T-helper 1 cell treated with Interleukin-12 subunit alpha and Interleukin-12 subunit beta and Interleukin-4 antibody, amounts not matched to agents 30 ng/mL and 1 ng/mL, for 36 hours (primary cell): ENCODE results near the gene COL9A3. TPM values are rescaled to one million over a fixed set of nuclear protein-coding genes. Genes with fewer than 3 reads are reported as not detected.

ENCODE experiments used
- intact Hi-C: fragments of 100-400 bp; cut with micrococcal nuclease; formaldehyde crosslinking; loops from one replicate; pipeline ENCODE4 v1.15.1; 2024
- total RNA-seq: library from RNA; stranded (reverse); gene quantifications from 2 replicates; pipeline ENCODE4 v1.2.3, GENCODE V29; 2022

COL9A3 gene
- total RNA-seq, 1 donor from 2014 or later, result 0.15 TPM

GRCh38 chr20:62876902-62877816 lies 60.3 kb downstream of the COL9A3 start:
- intact Hi-C loops, result no loop called here

GRCh38 chr20:62878244-62879038 lies 61.6 kb downstream of the COL9A3 start:
- intact Hi-C loops, result no loop called here

- intact Hi-C loops, result no loop called here
Measured at GRCh38 chr20:62879275-62880146, 62.7 kb downstream of the COL9A3 start.

DNA sequence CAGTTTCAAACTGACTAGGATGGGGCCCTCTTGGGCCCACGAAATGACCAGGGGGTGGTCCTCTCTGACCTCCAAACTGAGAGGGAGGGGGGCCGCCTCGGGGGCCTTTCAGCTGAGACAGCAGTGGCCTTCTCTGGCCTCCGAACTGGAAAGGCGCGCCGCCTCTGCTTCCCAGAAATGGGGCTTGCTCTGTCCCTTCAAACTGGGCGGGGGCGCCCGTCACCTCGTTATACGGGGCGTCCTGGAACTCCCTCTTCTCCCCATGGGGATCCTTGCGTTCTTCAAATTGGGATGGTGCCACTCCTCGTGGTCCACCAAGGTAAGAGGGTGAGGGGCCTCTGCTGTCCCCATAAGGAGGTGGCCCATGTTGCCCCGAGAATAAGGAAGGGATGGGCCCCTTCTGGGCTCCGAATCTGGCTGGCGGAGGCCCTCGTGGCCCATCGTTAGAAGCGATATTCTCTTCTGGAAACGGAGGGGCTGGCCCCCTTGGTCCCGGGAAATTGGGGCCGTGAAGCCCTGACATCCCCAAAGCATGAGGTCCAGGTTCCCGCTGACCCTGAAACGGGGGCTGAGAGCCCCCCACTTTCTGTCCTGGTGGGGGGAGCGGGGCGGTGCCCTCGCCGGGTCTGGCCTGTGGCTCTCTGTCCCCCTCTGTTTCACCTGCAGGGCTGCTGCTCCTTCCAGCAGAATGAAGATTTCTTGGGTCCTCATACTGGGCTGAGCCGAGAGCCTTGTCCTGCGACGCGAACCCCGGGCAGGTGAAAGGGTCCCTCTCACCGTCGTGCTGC lies 63.5 kb downstream of the COL9A3 start:
- intact Hi-C loops, result no loop called here

GRCh38 chr20:62880935-62881661 lies 64.2 kb downstream of the COL9A3 start:
- intact Hi-C loops, result no loop called here

- intact Hi-C loops, result no loop called here
Measured at GRCh38 chr20:62881662-62882395, 65.0 kb downstream of the COL9A3 start.

GRCh38 chr20:62882426-62882825 lies 65.6 kb downstream of the COL9A3 start:
- intact Hi-C loops, result no loop called here

- intact Hi-C loops, result no loop called here
Measured at GRCh38 chr20:62884556-62884955, 67.7 kb downstream of the COL9A3 start.

DNA sequence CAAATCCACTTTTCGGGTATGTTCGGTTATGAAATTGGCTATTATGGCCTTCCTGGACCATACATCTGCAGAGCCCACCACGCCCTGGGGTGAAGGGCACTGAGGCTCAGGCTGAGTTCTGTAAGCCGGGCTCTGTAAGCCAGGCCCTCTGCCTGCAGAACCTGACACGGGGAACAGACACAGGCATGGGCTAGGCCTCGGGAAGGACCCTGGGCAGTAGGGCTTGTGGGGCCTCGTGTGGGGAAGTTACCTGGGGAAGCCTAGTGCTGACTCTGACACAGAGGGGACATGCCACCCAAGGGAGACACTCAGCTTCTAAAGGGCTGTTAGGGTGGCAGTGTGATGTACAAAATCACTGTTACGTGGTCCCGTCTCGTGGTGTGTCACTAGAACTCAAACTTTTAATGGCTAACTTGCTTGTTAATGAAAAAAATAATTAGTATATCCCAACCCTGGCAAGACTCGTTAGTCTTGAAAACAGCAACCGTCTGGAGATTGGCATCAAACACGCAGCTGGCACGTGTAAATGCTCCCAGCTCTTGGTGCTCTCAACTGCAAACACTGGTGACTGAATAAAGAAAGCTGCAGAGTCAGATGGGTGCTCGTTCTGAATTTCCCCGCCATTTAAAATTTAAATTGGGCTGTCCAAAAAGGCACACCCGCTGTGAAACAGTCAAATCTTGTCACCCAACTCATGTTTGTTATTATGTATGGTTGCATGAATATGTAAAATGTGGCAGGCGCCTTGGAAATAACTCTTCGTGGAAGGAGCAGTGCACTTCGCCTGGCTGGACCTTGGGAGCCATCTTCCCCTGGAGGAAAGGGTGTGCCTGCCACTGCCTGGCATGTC lies 68.4 kb downstream of the COL9A3 start:
- intact Hi-C loops, result no loop called here

DNA sequence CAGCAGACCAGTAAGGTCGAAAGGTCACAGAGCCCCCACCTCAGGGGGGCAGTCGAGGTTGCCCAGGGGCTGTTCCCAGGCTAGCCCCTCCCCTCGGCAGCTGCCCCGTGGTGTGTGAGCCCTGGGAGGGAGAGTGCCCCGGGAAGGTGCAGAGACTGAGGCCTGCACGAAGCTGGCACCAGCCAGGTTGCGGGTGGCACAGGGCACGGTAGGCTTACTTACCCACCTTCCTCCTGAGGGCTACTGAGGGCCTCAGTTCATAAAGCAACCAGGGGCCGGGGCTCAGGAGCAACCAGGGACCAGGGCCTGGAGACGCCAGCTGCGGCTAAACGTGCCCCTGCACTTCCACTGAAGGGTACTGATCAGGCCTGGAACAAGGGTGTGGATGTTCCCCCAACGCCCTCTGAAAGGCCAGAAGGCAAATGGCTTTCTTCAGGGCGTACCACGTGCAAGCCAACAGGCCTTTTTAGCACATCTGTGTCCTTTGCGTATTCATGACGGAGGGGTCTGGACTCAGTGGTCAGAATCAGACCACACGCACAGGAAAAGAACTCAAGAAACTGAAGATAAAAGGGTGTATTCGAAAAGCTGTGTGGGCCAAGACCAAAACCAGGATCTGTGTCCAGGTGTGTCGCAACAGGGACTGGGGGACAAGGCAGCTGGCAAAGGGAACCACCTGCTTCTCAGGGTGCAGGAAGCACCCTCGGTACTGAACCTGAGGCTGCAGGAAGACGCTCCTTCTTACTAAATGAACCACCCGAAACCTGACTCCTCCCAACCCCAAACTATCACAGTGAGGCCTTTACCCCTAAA lies 69.3 kb downstream of the COL9A3 start:
- intact Hi-C loops, result no loop called here

- intact Hi-C loops, result no loop called here
Measured at GRCh38 chr20:62886709-62887058, 69.8 kb downstream of the COL9A3 start.

DNA sequence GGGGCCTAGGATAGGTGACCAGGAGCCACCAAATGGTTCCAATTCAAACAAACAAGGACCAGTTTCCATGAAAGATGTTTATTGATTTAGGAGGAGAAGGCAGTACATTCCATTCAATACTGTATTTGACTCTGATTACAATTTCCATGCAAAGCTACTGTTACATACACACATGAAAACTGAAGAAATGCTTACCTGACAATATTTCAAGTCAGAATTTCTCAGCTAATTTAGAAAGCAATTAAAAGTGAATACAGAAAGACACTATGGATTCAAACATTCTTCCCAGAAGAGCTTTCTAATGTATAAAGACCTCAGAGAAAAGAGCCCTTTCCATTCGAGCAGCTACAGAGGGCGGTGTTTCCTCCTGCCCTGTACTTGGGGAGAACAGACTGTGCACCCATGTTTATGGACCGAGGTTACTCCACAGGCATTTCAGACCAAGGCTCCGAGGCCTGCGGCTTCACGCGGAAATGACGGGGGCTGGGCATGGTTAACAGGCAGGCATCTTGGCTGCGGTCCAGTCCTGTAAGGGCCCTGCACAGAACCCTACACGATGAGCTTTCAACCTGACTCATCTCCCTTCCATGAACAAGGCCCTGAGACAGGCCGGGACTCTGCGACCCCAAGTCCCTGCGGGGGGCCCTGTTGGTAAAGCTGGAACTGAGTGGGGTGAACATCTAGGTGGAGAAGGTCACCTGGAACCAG lies 70.5 kb downstream of the COL9A3 start:
- intact Hi-C loops, result no loop called here

DNA sequence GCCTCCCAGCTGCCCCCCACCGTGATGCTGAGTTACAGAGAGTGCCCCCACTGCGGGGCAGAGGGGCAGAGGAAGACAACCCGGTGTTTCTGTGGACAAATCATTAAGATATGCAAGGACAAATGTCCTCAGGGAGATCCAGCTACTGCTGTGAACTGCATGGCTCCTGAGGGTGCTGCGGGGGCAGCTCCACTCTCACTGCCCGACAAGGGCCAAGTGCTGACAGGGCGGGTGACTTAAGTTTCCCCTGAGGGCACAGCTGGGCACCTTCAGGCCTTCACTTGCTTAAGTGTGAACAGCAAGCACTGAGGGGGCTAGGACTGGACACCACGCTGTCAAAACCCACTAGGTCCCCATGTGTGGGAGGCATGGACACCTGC lies 71.0 kb downstream of the COL9A3 start:
- intact Hi-C loops, result no loop called here

DNA sequence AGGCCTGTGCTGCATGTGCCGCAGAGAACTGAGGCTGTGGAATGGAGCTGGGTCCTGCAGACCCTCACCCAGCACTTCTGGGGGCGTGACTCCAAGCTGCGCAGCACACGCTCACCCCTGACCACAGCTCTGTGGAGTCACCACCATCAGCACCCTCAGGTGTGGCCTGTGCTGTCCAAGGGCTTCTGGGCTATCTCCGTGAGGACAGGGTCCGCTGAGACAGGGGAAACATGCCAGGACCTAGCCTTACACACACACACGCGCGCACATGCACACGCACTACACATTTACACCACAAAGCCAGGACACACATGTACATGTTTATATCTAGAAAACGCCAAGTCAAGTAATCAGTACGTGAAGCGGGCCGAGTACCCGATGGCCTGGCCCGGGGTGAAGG lies 71.6 kb downstream of the COL9A3 start:
- intact Hi-C loops, result no loop called here

DNA sequence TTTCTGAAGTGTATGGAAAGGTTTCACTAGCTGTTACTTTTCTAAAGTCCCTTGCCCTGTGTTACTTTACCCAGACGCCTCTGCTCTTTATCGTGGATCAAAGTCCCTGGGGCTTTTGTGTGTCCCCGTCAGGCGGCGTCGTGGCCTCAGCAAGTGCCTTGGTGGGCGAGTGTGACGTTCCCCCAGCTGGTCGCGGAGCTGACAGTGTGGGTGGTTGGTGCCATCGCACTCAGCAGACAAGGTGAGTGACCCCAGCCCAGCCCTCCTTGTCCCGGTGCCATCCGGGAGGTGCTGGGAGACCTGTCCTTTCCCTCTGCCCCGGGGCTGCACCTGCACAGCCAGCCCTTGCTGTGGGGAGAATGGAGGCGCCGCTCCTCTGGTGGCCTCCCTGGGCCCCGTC lies 72.1 kb downstream of the COL9A3 start:
- intact Hi-C loops, result no loop called here

- intact Hi-C loops, result no loop called here
Measured at GRCh38 chr20:62889411-62889810, 72.6 kb downstream of the COL9A3 start.

DNA sequence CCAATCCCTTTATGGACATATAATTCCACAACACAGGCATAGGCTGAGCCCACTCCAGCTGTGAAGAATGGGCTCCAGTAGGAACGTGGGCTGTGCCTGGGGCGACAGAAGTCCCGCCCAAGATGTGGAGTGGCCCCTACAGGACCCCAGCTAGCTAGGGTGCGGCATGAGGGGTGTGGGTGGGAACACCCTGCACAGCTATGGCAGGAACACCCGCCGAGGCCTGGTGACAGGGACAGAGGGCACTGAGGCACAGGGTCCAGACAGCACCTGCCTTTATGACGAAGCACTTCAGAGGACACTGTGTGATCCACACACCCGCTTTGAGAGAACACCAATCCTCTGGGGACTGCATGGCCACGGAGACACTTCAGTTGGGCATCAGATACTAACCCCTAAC lies 73.0 kb downstream of the COL9A3 start:
- intact Hi-C loops, result no loop called here
